ENCODE results near the gene RGR.
"Not testable (repeated sequence)": the region's sequence is repeated elsewhere in the genome, so short reads cannot be mapped to it uniquely, and the experiment has no call there.

RGR gene

GRCh38 chr10:84267503-84268126 lies 22.8 kb downstream of the RGR start:
- Histone ChIP-seq H3K27me3 (ENCODE audit: insufficient read depth, insufficient read length) (no peaks in the 10 kb centered on the region), H3K9me3 (ENCODE audit: insufficient read depth, low read length) (no peaks in the 10 kb centered on the region), H3K4me1 (ENCODE audit: insufficient read depth, insufficient read length) (no peaks in the 10 kb centered on the region), H3K4me3 (ENCODE audit: insufficient read length, low read depth) (no peak overlapping the region), H3K36me3 (ENCODE audit: insufficient read depth, insufficient read length, low read length) (no peaks in the 10 kb centered on the region), H3K9ac (ENCODE audit: insufficient read length, low read depth) (no peak overlapping the region)
- DNase-seq (ENCODE audit: low read depth, low spot score) = no peak
- TF ChIP-seq YY1 (IDR thresholded peaks at IDR 0.05; ENCODE audit: insufficient read depth, insufficient read length) (no peak), ZNF274 (IDR thresholded peaks at IDR 0.05; ENCODE audit: low read depth, low read length) (no peak), SUZ12 (IDR thresholded peaks at IDR 0.05; ENCODE audit: extremely low read depth, insufficient read depth, insufficient read length) (no peak)

DNA sequence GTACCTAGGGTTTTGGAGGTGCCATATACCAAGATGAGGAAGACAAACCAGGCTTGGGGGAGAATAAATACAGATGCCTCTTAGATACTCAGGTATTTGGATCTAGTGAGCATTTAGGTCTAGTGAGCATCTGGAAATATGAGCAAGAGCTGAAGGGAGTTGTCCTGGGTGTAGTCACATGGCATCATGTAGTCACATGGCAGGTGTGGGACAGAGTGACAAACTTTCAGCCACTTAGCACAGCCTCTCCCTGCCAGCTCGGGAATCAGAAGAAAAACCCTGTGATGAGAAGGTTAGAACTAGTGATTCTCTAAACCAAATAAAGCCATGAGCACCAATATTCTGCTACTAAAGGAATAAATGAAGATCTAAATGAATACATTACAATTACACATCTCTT lies 24.3 kb downstream of the RGR start:
- no peak overlapping the region for H3K9ac ChIP-seq (ENCODE audit: insufficient read length, low read depth)
- H3K27me3 ChIP-seq (ENCODE audit: insufficient read depth, insufficient read length) = no peaks in the 10 kb centered on the region
- no peak for TF ChIP-seq YY1 (IDR thresholded peaks at IDR 0.05; ENCODE audit: insufficient read depth, insufficient read length)
- no peak for TF ChIP-seq SUZ12 (IDR thresholded peaks at IDR 0.05; ENCODE audit: extremely low read depth, insufficient read depth, insufficient read length)
- TF ChIP-seq ZNF274 (IDR thresholded peaks at IDR 0.05; ENCODE audit: low read depth, low read length) = no peak
- DNase-seq (ENCODE audit: low read depth, low spot score) = no peak
- no peaks in the 10 kb centered on the region for H3K36me3 ChIP-seq (ENCODE audit: insufficient read depth, insufficient read length, low read length)
- no peak overlapping the region for H3K4me3 ChIP-seq (ENCODE audit: insufficient read length, low read depth)
- H3K9me3 ChIP-seq (ENCODE audit: insufficient read depth, low read length) = no peaks in the 10 kb centered on the region
- H3K4me1 ChIP-seq (ENCODE audit: insufficient read depth, insufficient read length) = no peaks in the 10 kb centered on the region

DNA sequence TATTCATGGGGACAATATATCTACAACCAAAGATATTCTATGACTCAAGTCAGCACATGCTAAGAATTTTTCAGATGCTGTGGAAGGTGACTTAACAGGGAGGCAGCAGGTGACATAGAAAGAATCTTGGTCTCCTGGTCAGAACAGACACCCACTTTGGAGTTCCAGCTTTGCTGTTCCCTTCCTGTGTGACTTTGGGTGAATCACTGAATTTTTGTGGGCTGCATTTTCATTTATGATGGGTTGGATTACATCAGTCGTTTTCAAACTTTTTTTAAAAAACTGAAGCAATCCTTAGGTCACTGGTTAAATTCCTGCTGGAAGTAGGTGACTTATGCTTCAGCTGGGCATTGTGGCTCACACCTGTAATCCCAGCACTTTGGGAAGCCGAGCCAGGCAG lies 24.9 kb downstream of the RGR start:
- Histone ChIP-seq H3K4me1 (ENCODE audit: insufficient read depth, insufficient read length) (no peaks in the 10 kb centered on the region), H3K9ac (ENCODE audit: insufficient read length, low read depth) (no peak overlapping the region), H3K9me3 (ENCODE audit: insufficient read depth, low read length) (no peaks in the 10 kb centered on the region), H3K27me3 (ENCODE audit: insufficient read depth, insufficient read length) (no peaks in the 10 kb centered on the region), H3K36me3 (ENCODE audit: insufficient read depth, insufficient read length, low read length) (no peaks in the 10 kb centered on the region), H3K4me3 (ENCODE audit: insufficient read length, low read depth) (no peak overlapping the region)
- TF ChIP-seq YY1 (IDR thresholded peaks at IDR 0.05; ENCODE audit: insufficient read depth, insufficient read length) (no peak), ZNF274 (IDR thresholded peaks at IDR 0.05; ENCODE audit: low read depth, low read length) (no peak), SUZ12 (IDR thresholded peaks at IDR 0.05; ENCODE audit: extremely low read depth, insufficient read depth, insufficient read length) (no peak)
- DNase-seq (ENCODE audit: low read depth, low spot score) = no peak

DNA sequence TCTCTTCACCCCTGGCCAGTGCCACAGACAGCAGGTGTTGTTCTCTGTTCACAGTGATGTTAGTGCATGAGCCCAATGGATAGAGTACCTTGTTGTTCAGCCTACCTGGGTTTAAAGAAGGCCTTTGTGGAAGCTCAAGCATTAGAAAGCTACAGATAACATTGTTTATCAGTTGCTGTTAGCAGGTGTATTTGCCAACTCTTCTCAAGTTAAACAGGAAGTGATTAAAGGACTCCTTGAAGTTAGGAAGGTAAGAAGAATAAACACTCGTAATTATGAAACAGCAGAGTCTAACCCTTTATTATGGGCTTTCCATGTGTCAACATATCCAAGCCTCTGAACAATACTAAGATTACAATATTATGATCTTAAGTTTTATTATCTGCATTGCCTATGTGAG lies 25.9 kb downstream of the RGR start:
- H3K4me3 ChIP-seq (ENCODE audit: insufficient read length, low read depth) = no peak overlapping the region
- H3K9me3 ChIP-seq (ENCODE audit: insufficient read depth, low read length) = no peaks in the 10 kb centered on the region
- H3K27me3 ChIP-seq (ENCODE audit: insufficient read depth, insufficient read length) = no peaks in the 10 kb centered on the region
- TF ChIP-seq YY1 (IDR thresholded peaks at IDR 0.05; ENCODE audit: insufficient read depth, insufficient read length) = no peak
- no peak for TF ChIP-seq ZNF274 (IDR thresholded peaks at IDR 0.05; ENCODE audit: low read depth, low read length)
- no peak for TF ChIP-seq SUZ12 (IDR thresholded peaks at IDR 0.05; ENCODE audit: extremely low read depth, insufficient read depth, insufficient read length)
- H3K4me1 ChIP-seq (ENCODE audit: insufficient read depth, insufficient read length) = no peaks in the 10 kb centered on the region
- DNase-seq (ENCODE audit: low read depth, low spot score) = no peak
- no peaks in the 10 kb centered on the region for H3K36me3 ChIP-seq (ENCODE audit: insufficient read depth, insufficient read length, low read length)
- H3K9ac ChIP-seq (ENCODE audit: insufficient read length, low read depth) = no peak overlapping the region

DNA sequence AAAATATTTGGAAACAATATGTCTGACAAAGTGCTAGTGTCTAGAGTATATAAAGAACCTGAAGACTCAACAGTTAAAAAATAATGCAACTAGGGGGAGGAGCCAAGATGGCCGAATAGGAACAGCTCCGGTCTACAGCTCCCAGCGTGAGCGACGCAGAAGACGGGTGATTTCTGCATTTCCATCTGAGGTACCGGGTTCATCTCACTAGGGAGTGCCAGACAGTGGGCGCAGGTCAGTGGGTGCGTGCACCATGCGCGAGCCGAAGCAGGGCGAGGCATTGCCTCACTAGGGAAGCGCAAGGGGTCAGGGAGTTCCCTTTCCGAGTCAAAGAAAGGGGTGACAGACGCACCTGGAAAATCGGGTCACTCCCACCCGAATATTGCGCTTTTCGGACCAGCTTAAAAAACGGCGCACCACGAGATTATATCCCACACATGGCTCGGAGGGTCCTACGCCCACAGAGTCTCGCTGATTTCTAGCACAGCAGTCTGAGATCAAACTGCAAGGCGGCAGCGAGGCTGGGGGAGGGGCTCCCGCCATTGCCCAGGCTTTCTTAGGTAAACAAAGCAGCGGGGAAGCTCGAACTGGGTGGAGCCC lies 35.1 kb downstream of the RGR start:
- H3K9me3 ChIP-seq (ENCODE audit: insufficient read depth, low read length); H3K27me3 ChIP-seq (ENCODE audit: insufficient read depth, insufficient read length); H3K36me3 ChIP-seq (ENCODE audit: insufficient read depth, insufficient read length, low read length); H3K9ac ChIP-seq (ENCODE audit: insufficient read length, low read depth); H3K4me1 ChIP-seq (ENCODE audit: insufficient read depth, insufficient read length); DNase-seq (ENCODE audit: low read depth, low spot score): not testable (repeated sequence)
- H3K4me3 ChIP-seq (ENCODE audit: insufficient read length, low read depth) = peak overlapping the region; percentile 22

- no peak overlapping the region for H3K9ac ChIP-seq (ENCODE audit: insufficient read length, low read depth)
- no peak for TF ChIP-seq YY1 (IDR thresholded peaks at IDR 0.05; ENCODE audit: insufficient read depth, insufficient read length)
- TF ChIP-seq ZNF274 (IDR thresholded peaks at IDR 0.05; ENCODE audit: low read depth, low read length) = no peak
- no peak for TF ChIP-seq SUZ12 (IDR thresholded peaks at IDR 0.05; ENCODE audit: extremely low read depth, insufficient read depth, insufficient read length)
- no peaks in the 10 kb centered on the region for H3K9me3 ChIP-seq (ENCODE audit: insufficient read depth, low read length)
- H3K4me3 ChIP-seq (ENCODE audit: insufficient read length, low read depth) = no peak overlapping the region
- H3K27me3 ChIP-seq (ENCODE audit: insufficient read depth, insufficient read length) = no peaks in the 10 kb centered on the region
- no peaks in the 10 kb centered on the region for H3K4me1 ChIP-seq (ENCODE audit: insufficient read depth, insufficient read length)
- H3K36me3 ChIP-seq (ENCODE audit: insufficient read depth, insufficient read length, low read length) = no peaks in the 10 kb centered on the region
- DNase-seq (ENCODE audit: low read depth, low spot score) = no peak
Observed at GRCh38 chr10:84286695-84287094, 41.8 kb downstream of the RGR start.

GRCh38 chr10:84288151-84288550 lies 43.3 kb downstream of the RGR start:
- Histone ChIP-seq H3K9ac (ENCODE audit: insufficient read length, low read depth) (no peak overlapping the region), H3K4me3 (ENCODE audit: insufficient read length, low read depth) (no peak overlapping the region), H3K4me1 (ENCODE audit: insufficient read depth, insufficient read length) (no peaks in the 10 kb centered on the region), H3K36me3 (ENCODE audit: insufficient read depth, insufficient read length, low read length) (no peaks in the 10 kb centered on the region), H3K9me3 (ENCODE audit: insufficient read depth, low read length) (no peaks in the 10 kb centered on the region), H3K27me3 (ENCODE audit: insufficient read depth, insufficient read length) (no peaks in the 10 kb centered on the region)
- TF ChIP-seq YY1 (IDR thresholded peaks at IDR 0.05; ENCODE audit: insufficient read depth, insufficient read length) (no peak), ZNF274 (IDR thresholded peaks at IDR 0.05; ENCODE audit: low read depth, low read length) (no peak), SUZ12 (IDR thresholded peaks at IDR 0.05; ENCODE audit: extremely low read depth, insufficient read depth, insufficient read length) (no peak)
- DNase-seq (ENCODE audit: low read depth, low spot score) = no peak
